CD8-positive, alpha-beta memory T cell (primary cell): ENCODE data around the gene DCPS. TPM values are rescaled to one million over a fixed set of nuclear protein-coding genes. Genes with fewer than 3 reads are reported as not detected.
"Not testable (repeated sequence)": the region's sequence is repeated elsewhere in the genome, so short reads cannot be mapped to it uniquely, and the experiment has no call there.

Source experiments
- CTCF ChIA-PET: fragments of 350-600 bp; sonication (Branson Sonifier 250); formaldehyde crosslinking; loops from one replicate; lab custom pipeline; 2021; ENCODE audit warnings: antibody characterized with exemption; lab: Charles Lee
- POLR2A ChIA-PET: fragments of 350-600 bp; sonication (Branson Sonifier 250); formaldehyde crosslinking; loops from one replicate; lab custom pipeline; 2021; ENCODE audit warnings: antibody characterized with exemption; lab: Charles Lee
- DNase-seq, 5 donors: peaks; one replicate each; pipeline versions ENCODE4 v3.0.0 to v3.0.0-alpha.2; 2020 to 2022; ENCODE audit warnings: mixed read lengths in 1 of 5
- H3K27ac ChIP-seq: one replicate; pipeline ENCODE4 v1.7.0; 2013; ENCODE audit warnings: low read depth, mild to moderate bottlenecking, low read length, moderate library complexity
- H3K27me3 ChIP-seq: 2 replicates; pipeline ENCODE4 v1.7.0; 2013; ENCODE audit warnings: low read length, mild to moderate bottlenecking; ENCODE audit not compliant: insufficient read depth, poor library complexity, severe bottlenecking
- H3K36me3 ChIP-seq: 2 replicates; pipeline ENCODE4 v1.7.0; 2013; ENCODE audit warnings: mild to moderate bottlenecking, low read length, moderate library complexity; ENCODE audit not compliant: insufficient read depth
- H3K4me1 ChIP-seq: 2 replicates; pipeline ENCODE4 v1.7.0; 2013; ENCODE audit warnings: mild to moderate bottlenecking, low read length, moderate library complexity; ENCODE audit not compliant: insufficient read depth
- H3K4me3 ChIP-seq: 2 replicates; pipeline ENCODE4 v1.7.0; 2013; ENCODE audit warnings: mild to moderate bottlenecking, low read length
- H3K9me3 ChIP-seq: 2 replicates; pipeline ENCODE4 v1.7.0; 2013; ENCODE audit warnings: mild to moderate bottlenecking, low read length
- H3K27ac Mint-ChIP-seq, 8 donors: one replicate each; pipeline ENCODE4 v1.8.0; 2020 to 2021; ENCODE audit warnings: mixed read lengths in 8 of 8, mild to moderate bottlenecking in 6 of 8, inconsistent platforms in 3 of 8, moderate library complexity in 3 of 8
- H3K27me3 Mint-ChIP-seq, 2 donors: one replicate each; pipeline ENCODE4 v1.8.0; 2020 to 2021; ENCODE audit warnings: mixed read lengths in 2 of 2, mild to moderate bottlenecking in 1 of 2, moderate library complexity in 1 of 2
- H3K36me3 Mint-ChIP-seq, 3 donors: one replicate each; pipeline ENCODE4 v1.8.0; 2020 to 2021; ENCODE audit warnings: mixed read lengths in 3 of 3, inconsistent platforms in 1 of 3, mild to moderate bottlenecking in 1 of 3
- H3K4me1 Mint-ChIP-seq, 3 donors: one replicate each; pipeline ENCODE4 v1.8.0; 2020 to 2021; ENCODE audit warnings: mixed read lengths in 3 of 3, inconsistent platforms in 1 of 3, mild to moderate bottlenecking in 1 of 3
- H3K4me3 Mint-ChIP-seq, 7 donors: one replicate each; pipeline ENCODE4 v1.8.0; 2020 to 2021; ENCODE audit warnings: mixed read lengths in 7 of 7, mild to moderate bottlenecking in 6 of 7, moderate library complexity in 4 of 7, inconsistent platforms in 2 of 7
- H3K9me3 Mint-ChIP-seq, 5 donors: one replicate each; pipeline ENCODE4 v1.8.0; 2020 to 2022; ENCODE audit warnings: mixed read lengths in 5 of 5, mild to moderate bottlenecking in 3 of 5, moderate library complexity in 2 of 5, inconsistent platforms in 1 of 5
- polyA plus RNA-seq: library from polyadenylated mRNA; unstranded; fragments of 300-500 nt; fragmentation: Illumina TruSeq; gene quantifications from one replicate; pipeline ENCODE4 v1.2.3, GENCODE V29; 2021
- total RNA-seq, 2 experiments: library from RNA; stranded (reverse); gene quantifications; one replicate each; pipeline ENCODE4 v1.2.3, GENCODE V29; 2021

The DCPS gene
- total and polyA plus RNA-seq, 3 experiments from 2014 or later, result 40.0 to 59.6 (median 42.4) TPM

DNA sequence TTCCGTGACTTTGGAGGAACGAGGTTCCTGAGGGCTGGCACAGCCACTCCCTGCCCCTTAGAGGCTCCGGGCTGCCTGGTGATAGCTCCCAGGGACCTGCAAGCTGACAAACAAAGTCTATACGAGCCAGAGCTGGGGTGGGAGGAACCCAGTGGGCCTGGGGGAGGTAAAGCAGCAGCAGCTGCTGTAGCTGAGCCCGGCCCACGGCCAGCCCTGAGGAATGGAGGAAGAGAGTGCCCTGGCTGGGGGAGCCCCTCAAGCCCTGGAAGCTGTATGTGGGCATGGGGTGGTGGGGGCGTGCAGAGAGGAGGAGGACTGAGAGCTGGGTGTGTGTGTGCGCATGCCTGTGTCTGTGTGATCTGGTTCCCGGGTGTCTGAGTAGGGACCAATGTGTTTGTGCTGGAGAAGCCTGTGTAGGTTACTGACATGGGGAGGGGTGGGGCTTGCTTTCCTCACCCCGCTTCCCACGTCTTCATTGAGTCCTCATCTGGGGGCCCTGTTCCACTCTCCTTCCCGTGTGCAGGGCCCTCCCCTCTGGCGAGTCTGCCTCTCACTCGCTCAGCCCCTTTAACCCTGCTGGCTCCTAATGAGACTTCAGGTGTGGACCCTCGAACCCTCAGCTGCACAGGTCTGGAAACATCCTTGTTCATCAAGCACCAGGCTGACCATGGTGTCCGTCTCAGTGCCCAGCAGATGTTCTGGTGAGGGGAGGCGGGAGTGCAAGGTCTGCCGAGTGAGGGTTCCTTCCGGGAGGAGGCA, 62.4 kb downstream of the DCPS start:
- Histone ChIP-seq H3K4me1 (no peaks in the 10 kb centered on the region), H3K27ac (no peak overlapping the region), H3K9me3 (no peaks in the 10 kb centered on the region), H3K36me3 (no peaks in the 10 kb centered on the region), H3K4me3 (no peak overlapping the region), H3K27me3 (no peaks in the 10 kb centered on the region)
- Mint-ChIP-seq H3K4me3 (no peak overlapping the region), H3K36me3 (no peaks in the 10 kb centered on the region), H3K27ac (peak overlapping the region in 2 of 8 donors; percentile 23 to 43), H3K27me3 (no peaks in the 10 kb centered on the region), H3K4me1 (peaks cover 0 to 4% (median 0%) of the 10 kb centered on the region in 3 donors), H3K9me3 (no peaks in the 10 kb centered on the region)
- ChIA-PET CTCF (no interaction called here), POLR2A (no interaction called here)
- DNase-seq, result no peak

DNA sequence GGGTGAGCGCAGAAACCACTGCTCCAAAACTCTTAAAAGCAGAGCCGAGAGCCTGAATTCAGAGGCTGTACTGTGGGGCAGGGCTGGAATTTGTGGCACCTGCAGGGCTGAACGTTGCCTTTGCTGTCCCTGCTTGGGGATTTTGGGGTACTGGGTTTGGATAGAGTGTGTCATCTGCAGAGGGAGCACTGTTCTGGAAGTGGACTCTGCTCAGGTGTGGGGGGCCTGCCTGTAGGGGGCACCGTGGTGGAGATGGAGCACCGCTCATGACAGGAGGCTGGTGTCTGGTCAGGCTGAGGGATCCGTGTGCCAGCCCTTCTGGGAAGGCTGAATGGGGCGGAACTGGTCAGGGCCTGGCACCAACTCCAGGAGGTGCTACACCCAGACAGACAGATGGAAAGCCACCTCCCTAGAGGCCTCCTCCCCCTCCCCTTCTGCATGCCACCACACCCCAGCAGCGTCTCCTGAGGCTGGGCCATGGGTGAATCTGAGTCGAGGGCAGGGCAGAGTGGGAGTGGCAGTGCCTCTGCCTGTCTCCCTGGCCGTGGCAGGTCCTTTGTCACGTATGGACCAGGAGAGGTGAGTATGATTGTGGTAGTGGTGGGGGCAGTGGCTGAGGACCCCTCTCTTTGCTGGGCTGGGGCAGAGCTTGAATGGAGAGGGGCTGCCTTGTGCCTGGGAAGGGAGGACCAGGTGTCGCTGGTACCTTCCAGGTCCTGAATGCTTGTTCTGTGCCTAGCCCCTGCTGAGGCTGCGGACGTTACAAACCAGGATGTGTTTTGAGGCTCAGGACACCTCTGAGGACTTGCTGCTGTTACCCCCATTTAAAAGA, 63.2 kb downstream of the DCPS start:
- H3K36me3 Mint-ChIP-seq, DNase-seq, H3K27me3 ChIP-seq, H3K27ac ChIP-seq, H3K9me3 ChIP-seq, H3K4me3 Mint-ChIP-seq, POLR2A ChIA-PET, H3K4me1 ChIP-seq, H3K4me3 ChIP-seq, H3K4me1 Mint-ChIP-seq, H3K9me3 Mint-ChIP-seq, H3K36me3 ChIP-seq, CTCF ChIA-PET, H3K27me3 Mint-ChIP-seq: not testable (repeated sequence)
- H3K27ac Mint-ChIP-seq, result peak overlapping the region in 1 of 8 donors; percentile 36

- H3K27me3 ChIP-seq, POLR2A ChIA-PET, H3K4me3 Mint-ChIP-seq, CTCF ChIA-PET, H3K27me3 Mint-ChIP-seq, H3K4me3 ChIP-seq, H3K9me3 ChIP-seq, H3K4me1 ChIP-seq, H3K36me3 ChIP-seq, H3K4me1 Mint-ChIP-seq, DNase-seq, H3K9me3 Mint-ChIP-seq, H3K27ac ChIP-seq, H3K27ac Mint-ChIP-seq, H3K36me3 Mint-ChIP-seq: not testable (repeated sequence)
Measured at GRCh38 chr11:126367806-126368205, 63.9 kb downstream of the DCPS start.

DNA sequence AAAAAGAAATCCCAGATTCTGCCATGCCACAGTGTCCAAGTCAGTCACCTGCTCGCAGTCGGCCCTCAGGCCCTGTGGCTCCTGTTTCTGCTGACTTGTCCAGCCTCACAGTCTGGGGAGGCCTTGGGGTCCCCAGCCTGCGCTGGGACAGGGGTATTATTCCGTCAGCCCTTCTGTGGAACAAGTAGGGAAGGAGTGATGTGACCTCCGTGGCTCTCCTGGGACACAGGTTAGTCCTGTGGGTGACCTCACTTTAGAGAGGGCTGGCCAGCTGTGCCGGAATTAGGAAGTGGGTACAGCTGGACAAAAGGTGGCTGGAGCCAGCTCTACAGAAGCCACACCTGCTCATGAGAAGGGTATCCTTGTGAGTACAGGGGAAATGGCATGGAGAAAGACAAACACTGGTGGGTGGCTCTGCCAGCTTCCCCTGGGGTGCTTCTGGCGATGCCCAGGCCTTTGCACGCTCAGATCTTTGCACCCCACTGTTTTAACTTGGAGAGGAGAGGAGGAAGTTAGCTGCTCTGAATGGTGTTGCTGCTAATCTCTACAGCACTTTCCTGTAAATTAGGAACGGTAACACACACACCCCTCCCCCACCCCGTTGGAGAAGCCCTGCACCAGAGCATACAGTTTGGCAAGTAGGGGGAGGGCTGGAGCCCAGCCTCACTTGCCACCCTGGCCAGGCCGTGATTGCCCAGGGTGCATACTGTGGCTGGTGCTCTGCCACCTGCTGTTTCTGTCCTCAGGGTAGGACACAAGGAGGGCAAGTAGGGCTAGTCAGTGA, 64.7 kb downstream of the DCPS start:
- H3K4me3 Mint-ChIP-seq, H3K27ac ChIP-seq, DNase-seq, H3K36me3 ChIP-seq, H3K4me1 ChIP-seq, H3K9me3 ChIP-seq, H3K27me3 Mint-ChIP-seq, H3K4me1 Mint-ChIP-seq, H3K27me3 ChIP-seq, H3K4me3 ChIP-seq, H3K36me3 Mint-ChIP-seq, H3K9me3 Mint-ChIP-seq, CTCF ChIA-PET: not testable (repeated sequence)
- POLR2A ChIA-PET, result interaction anchor here (0.6 kb wide), 1 partner anchor 142 kb away, joined by 3 read pairs; no protein-coding TSS in a partner anchor
- peak overlapping the region in 3 of 8 donors; percentile 33 to 68 (median 60) for H3K27ac Mint-ChIP-seq

- Histone ChIP-seq H3K9me3 (no peaks in the 10 kb centered on the region), H3K27me3 (no peaks in the 10 kb centered on the region), H3K4me1 (no peaks in the 10 kb centered on the region), H3K4me3 (no peak overlapping the region), H3K36me3 (no peaks in the 10 kb centered on the region), H3K27ac (no peak overlapping the region)
- H3K4me1 Mint-ChIP-seq, result peaks cover 0 to 9% (median 0%) of the 10 kb centered on the region in 3 donors
- no peaks in the 10 kb centered on the region for H3K9me3 Mint-ChIP-seq
- peak overlapping the region in 1 of 8 donors; percentile 79 for H3K27ac Mint-ChIP-seq
- no peaks in the 10 kb centered on the region for H3K27me3 Mint-ChIP-seq
- H3K4me3 Mint-ChIP-seq, result no peak overlapping the region
- ChIA-PET POLR2A (no interaction called here), CTCF (interaction anchor here (1.5 kb wide), 1 partner anchor 13 kb away, joined by 4 read pairs; no protein-coding TSS in a partner anchor)
- no peak for DNase-seq
- no peaks in the 10 kb centered on the region for H3K36me3 Mint-ChIP-seq
Measured at GRCh38 chr11:126370016-126370415, 66.2 kb downstream of the DCPS start.

DNA sequence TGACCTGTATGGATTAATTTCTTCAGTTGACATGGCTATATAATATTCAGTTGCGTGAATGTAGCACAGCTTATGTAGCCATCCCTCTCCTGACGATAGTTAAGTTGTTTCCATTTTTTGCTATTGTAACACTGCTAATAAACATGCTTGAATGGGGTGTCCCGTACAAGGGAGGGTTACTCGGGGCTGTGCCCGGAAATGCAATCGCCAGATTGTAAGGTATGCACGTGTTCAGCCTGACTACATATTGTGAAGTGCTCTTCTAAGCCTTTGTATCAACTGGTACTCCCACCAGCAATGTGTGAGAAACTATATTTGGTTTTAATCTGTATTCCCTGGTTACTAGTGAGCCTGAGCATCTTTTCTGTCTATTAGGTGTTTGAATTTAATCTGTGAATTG, 67.7 kb downstream of the DCPS start:
- no peaks in the 10 kb centered on the region for H3K36me3 Mint-ChIP-seq
- Histone ChIP-seq H3K4me1 (no peaks in the 10 kb centered on the region), H3K27ac (no peak overlapping the region), H3K9me3 (no peaks in the 10 kb centered on the region), H3K27me3 (no peaks in the 10 kb centered on the region), H3K4me3 (no peak overlapping the region), H3K36me3 (no peaks in the 10 kb centered on the region)
- ChIA-PET CTCF (no interaction called here), POLR2A (no interaction called here)
- DNase-seq, result no peak
- no peak overlapping the region for H3K27ac Mint-ChIP-seq
- H3K4me3 Mint-ChIP-seq, result no peak overlapping the region
- peaks cover 0 to 9% (median 0%) of the 10 kb centered on the region in 3 donors for H3K4me1 Mint-ChIP-seq
- no peaks in the 10 kb centered on the region for H3K27me3 Mint-ChIP-seq
- H3K9me3 Mint-ChIP-seq, result no peaks in the 10 kb centered on the region

- H3K27ac ChIP-seq, POLR2A ChIA-PET, H3K36me3 Mint-ChIP-seq, H3K4me3 Mint-ChIP-seq, CTCF ChIA-PET, H3K4me1 ChIP-seq, H3K36me3 ChIP-seq, H3K27ac Mint-ChIP-seq, H3K9me3 Mint-ChIP-seq, H3K4me3 ChIP-seq, H3K27me3 Mint-ChIP-seq, H3K4me1 Mint-ChIP-seq, DNase-seq, H3K27me3 ChIP-seq, H3K9me3 ChIP-seq: not testable (repeated sequence)
Measured at GRCh38 chr11:126373389-126374066, 69.7 kb downstream of the DCPS start.
